GM21825 (cell line): ENCODE results near the gene PLEKHG4B.
"Not testable (repeated sequence)": the region's sequence is repeated elsewhere in the genome, so short reads cannot be mapped to it uniquely, and the experiment has no call there.

ENCODE experiments used
- ATAC-seq: cut with Tn5 transposase; IDR thresholded peaks from one replicate; pipeline ENCODE4 v1.9.1; 2021; ENCODE audit warnings: mild to moderate bottlenecking, moderate library complexity; ENCODE audit not compliant: unreplicated experiment

The PLEKHG4B gene

GRCh38 chr5:197892-198489 is 106.0 kb downstream of the PLEKHG4B start:
- ATAC-seq, result no peak

- no peak for ATAC-seq
These were observed 106.7 kb downstream of the PLEKHG4B start for GRCh38 chr5:198516-199196.

- ATAC-seq, result no peak
These were observed 107.4 kb downstream of the PLEKHG4B start for GRCh38 chr5:199197-199949.

GRCh38 chr5:199950-200645 is 108.1 kb downstream of the PLEKHG4B start:
- ATAC-seq, result no peak

- ATAC-seq, result no peak
These were observed 109.0 kb downstream of the PLEKHG4B start for GRCh38 chr5:200985-201384.

GRCh38 chr5:201672-202071 is 109.7 kb downstream of the PLEKHG4B start:
- ATAC-seq, result no peak

GRCh38 chr5:203246-203930 is 111.4 kb downstream of the PLEKHG4B start:
- no peak for ATAC-seq

- ATAC-seq, result no peak
These were observed 112.0 kb downstream of the PLEKHG4B start for GRCh38 chr5:204001-204400.

- ATAC-seq, result no peak
These were observed 112.5 kb downstream of the PLEKHG4B start for GRCh38 chr5:204462-204861.

GRCh38 chr5:204966-205670 is 113.2 kb downstream of the PLEKHG4B start:
- no peak for ATAC-seq

- ATAC-seq, result no peak
These were observed 114.4 kb downstream of the PLEKHG4B start for GRCh38 chr5:206406-206805.

- no peak for ATAC-seq
These were observed 115.1 kb downstream of the PLEKHG4B start for GRCh38 chr5:206927-207536.

- ATAC-seq, result no peak
These were observed 115.6 kb downstream of the PLEKHG4B start for GRCh38 chr5:207599-207998.

- no peak for ATAC-seq
These were observed 116.6 kb downstream of the PLEKHG4B start for GRCh38 chr5:208449-209114.

GRCh38 chr5:213803-214395 is 121.9 kb downstream of the PLEKHG4B start:
- ATAC-seq, result no peak

GRCh38 chr5:215256-215655 is 123.3 kb downstream of the PLEKHG4B start:
- ATAC-seq, result not testable (repeated sequence)

- ATAC-seq, result not testable (repeated sequence)
These were observed 124.1 kb downstream of the PLEKHG4B start for GRCh38 chr5:216076-216475.

GRCh38 chr5:217494-218456 is 125.8 kb downstream of the PLEKHG4B start, which contains the start of the genes CCDC127 and SDHA:
TSS of gene CCDC127 (minus strand) at chr5:218153. CDS start at chr5:216849, 1,304 bp downstream.
TSS of gene SDHA (plus strand) at chr5:218320. CDS start at chr5:218356, 36 bp downstream.
- ATAC-seq, result peak; percentile 71
